Keratinocyte (primary cell): ENCODE results near the gene L3MBTL4. TPM values are rescaled to one million over a fixed set of nuclear protein-coding genes. Genes with fewer than 3 reads are reported as not detected.

Experiments used
- DNase-seq: peaks from one replicate; pipeline ENCODE4 v3.0.0-alpha.2; 2011; ENCODE audit warnings: low read depth, missing footprints, low spot score
- FAIRE-seq: peaks from 2 replicates; lab custom pipeline; 2011; peaks lifted over from hg19 to GRCh38; lab: Jason Lieb, UNC
- H2AFZ ChIP-seq: 2 replicates; pipeline ENCODE4 v1.6.0; 2012; ENCODE audit warnings: low read length, control low read depth, inconsistent platforms; ENCODE audit not compliant: control insufficient read depth
- H3K27ac ChIP-seq: 2 replicates; pipeline ENCODE4 v1.5.1; 2011; ENCODE audit warnings: low read length; ENCODE audit not compliant: control insufficient read depth, insufficient read depth
- H3K27me3 ChIP-seq: 3 replicates; pipeline ENCODE4 v1.6.0; 2011; ENCODE audit warnings: low read length; ENCODE audit not compliant: control insufficient read depth, insufficient read depth; ENCODE audit errors: extremely low read depth
- H3K36me3 ChIP-seq, 2 experiments: 2 replicates in 1 of 2; 3 replicates in 1 of 2; pipeline ENCODE4 v1.5.1; 2011; ENCODE audit warnings: low read length in 2 of 2, mild to moderate bottlenecking in 1 of 2; ENCODE audit not compliant: control insufficient read depth in 2 of 2, insufficient read depth in 2 of 2; ENCODE audit errors: extremely low read depth in 1 of 2
- H3K4me1 ChIP-seq: 3 replicates; pipeline ENCODE4 v1.5.1; 2011; ENCODE audit warnings: low read length; ENCODE audit not compliant: control insufficient read depth, insufficient read depth; ENCODE audit errors: extremely low read depth
- H3K4me2 ChIP-seq: 3 replicates; pipeline ENCODE4 v1.6.0; 2011; ENCODE audit warnings: low read depth, low read length; ENCODE audit not compliant: control insufficient read depth, insufficient read depth; ENCODE audit errors: extremely low read depth
- H3K4me3 ChIP-seq, 3 experiments: fragments of 200-600 bp in 1 of 3; sonication (generic) in 1 of 3; 2 replicates in 2 of 3; 3 replicates in 1 of 3; pipeline ENCODE4 v1.5.1; 2011 to 2016; ENCODE audit warnings: low read length in 3 of 3, mild to moderate bottlenecking in 3 of 3, control low read depth in 2 of 3, inconsistent platforms in 1 of 3, low read depth in 1 of 3, mixed read lengths in 1 of 3, mixed run types in 1 of 3, moderate library complexity in 1 of 3; ENCODE audit not compliant: control insufficient read depth in 2 of 3, insufficient read depth in 2 of 3; ENCODE audit errors: extremely low read depth in 1 of 3
- H3K79me2 ChIP-seq: 2 replicates; pipeline ENCODE4 v1.6.0; 2012; ENCODE audit warnings: low read length; ENCODE audit not compliant: control insufficient read depth, insufficient read depth
- H3K9ac ChIP-seq: 3 replicates; pipeline ENCODE4 v1.6.0; 2011; ENCODE audit warnings: low read length; ENCODE audit not compliant: control insufficient read depth, insufficient read depth; ENCODE audit errors: extremely low read depth
- H3K9me1 ChIP-seq: 3 replicates; pipeline ENCODE4 v1.6.0; 2011; ENCODE audit warnings: low read length; ENCODE audit not compliant: control insufficient read depth, insufficient read depth; ENCODE audit errors: extremely low read depth
- H3K9me3 ChIP-seq: 2 replicates; pipeline ENCODE4 v1.5.1; 2012; ENCODE audit warnings: low read depth, low read length; ENCODE audit not compliant: control insufficient read depth
- H4K20me1 ChIP-seq: 3 replicates; pipeline ENCODE4 v1.6.0; 2011; ENCODE audit warnings: low read length; ENCODE audit not compliant: control insufficient read depth, insufficient read depth; ENCODE audit errors: extremely low read depth
- EZH2 ChIP-seq: IDR thresholded peaks from one replicate; pipeline ENCODE4 v1.6.1; 2012; ENCODE audit warnings: inconsistent platforms, mild to moderate bottlenecking, low read length, moderate library complexity
- dilution Hi-C: fragments of 300-500 bp; cut with MboI; formaldehyde crosslinking; loops from one replicate; pipeline ENCODE4 v1.7.0; 2020; ENCODE audit warnings: low sequenced_read_pairs; ENCODE audit not compliant: extremely low pct_ligation_motif_present
- polyA plus RNA-seq, 5 experiments: library from polyadenylated mRNA; depleted of rRNA in 3 of 5; stranded (reverse) in 3 of 5; stranded (forward) in 1 of 5; unstranded in 1 of 5; fragments of >200 nt; gene quantifications; 1 replicate in 1 of 5; 2 replicates in 3 of 5; 3 replicates in 1 of 5; pipeline versions ENCODE4 v1.2.1 to v1.2.3, GENCODE V29; 2011 to 2012; ENCODE audit warnings: missing spikeins in 2 of 5, low read depth in 1 of 5, low replicate concordance in 1 of 5
- TF ChIP-seq, protein P1 (sequence below), 3 experiments: IDR thresholded peaks in 1 of 3; conservative IDR thresholded peaks in 1 of 3; optimal IDR thresholded peaks in 1 of 3; 2 replicates in 2 of 3; 3 replicates in 1 of 3; pipeline versions ENCODE3 to v1.5.1; 2011; ENCODE audit warnings: low read length in 3 of 3, mild to moderate bottlenecking in 3 of 3, moderate library complexity in 2 of 3, control low read depth in 1 of 3, inconsistent platforms in 1 of 3; ENCODE audit not compliant: insufficient read depth in 2 of 3; ENCODE audit errors: extremely low read depth in 1 of 3

The L3MBTL4 gene
- polyA plus RNA-seq, 1 donor (not counting 4 experiments of a cell fraction or from before 2014, with no cell fraction given) = 0.17 TPM

- no peak for TF ChIP-seq EZH2
- TF ChIP-seq, protein P1, sequence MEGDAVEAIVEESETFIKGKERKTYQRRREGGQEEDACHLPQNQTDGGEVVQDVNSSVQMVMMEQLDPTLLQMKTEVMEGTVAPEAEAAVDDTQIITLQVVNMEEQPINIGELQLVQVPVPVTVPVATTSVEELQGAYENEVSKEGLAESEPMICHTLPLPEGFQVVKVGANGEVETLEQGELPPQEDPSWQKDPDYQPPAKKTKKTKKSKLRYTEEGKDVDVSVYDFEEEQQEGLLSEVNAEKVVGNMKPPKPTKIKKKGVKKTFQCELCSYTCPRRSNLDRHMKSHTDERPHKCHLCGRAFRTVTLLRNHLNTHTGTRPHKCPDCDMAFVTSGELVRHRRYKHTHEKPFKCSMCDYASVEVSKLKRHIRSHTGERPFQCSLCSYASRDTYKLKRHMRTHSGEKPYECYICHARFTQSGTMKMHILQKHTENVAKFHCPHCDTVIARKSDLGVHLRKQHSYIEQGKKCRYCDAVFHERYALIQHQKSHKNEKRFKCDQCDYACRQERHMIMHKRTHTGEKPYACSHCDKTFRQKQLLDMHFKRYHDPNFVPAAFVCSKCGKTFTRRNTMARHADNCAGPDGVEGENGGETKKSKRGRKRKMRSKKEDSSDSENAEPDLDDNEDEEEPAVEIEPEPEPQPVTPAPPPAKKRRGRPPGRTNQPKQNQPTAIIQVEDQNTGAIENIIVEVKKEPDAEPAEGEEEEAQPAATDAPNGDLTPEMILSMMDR (optimal IDR thresholded peaks at IDR 0.05 in 1 of 3, IDR thresholded peaks at IDR 0.05 in 1 of 3, conservative IDR thresholded peaks at IDR 0.05 in 1 of 3; ENCODE audit: extremely low read depth in 1 of 3, insufficient read depth in 2 of 3, low read length in 3 of 3) = no peak
These were observed 470.3 kb downstream of the L3MBTL4 start for GRCh38 chr18:5944448-5944847.

GRCh38 chr18:5943514-5943913 lies 471.2 kb downstream of the L3MBTL4 start:
- no peak overlapping the region for H2AFZ ChIP-seq
- no peaks in the 10 kb centered on the region for H3K9me1 ChIP-seq
- no peaks in the 10 kb centered on the region for H3K9me3 ChIP-seq
- TF ChIP-seq, protein P1 (optimal IDR thresholded peaks at IDR 0.05 in 1 of 3, IDR thresholded peaks at IDR 0.05 in 1 of 3, conservative IDR thresholded peaks at IDR 0.05 in 1 of 3; ENCODE audit: extremely low read depth in 1 of 3, insufficient read depth in 2 of 3, low read length in 3 of 3) = no peak
- no peak for TF ChIP-seq EZH2
- dilution Hi-C loops = no loop called here
- no peak for FAIRE-seq
- H3K4me3 ChIP-seq = no peak overlapping the region
- no peak overlapping the region for H3K9ac ChIP-seq
- no peaks in the 10 kb centered on the region for H3K27me3 ChIP-seq
- H3K79me2 ChIP-seq = no peaks in the 10 kb centered on the region
- H3K27ac ChIP-seq = no peak overlapping the region
- H3K36me3 ChIP-seq = no peaks in the 10 kb centered on the region
- H3K4me2 ChIP-seq = no peak overlapping the region
- no peak for DNase-seq
- no peaks in the 10 kb centered on the region for H3K4me1 ChIP-seq
- no peaks in the 10 kb centered on the region for H4K20me1 ChIP-seq

More at GRCh38 chr18:5944448-5944847, 470.3 kb downstream of the L3MBTL4 start:
- Histone ChIP-seq H2AFZ (no peak overlapping the region), H3K27me3 (no peaks in the 10 kb centered on the region), H3K9ac (no peak overlapping the region), H3K79me2 (no peaks in the 10 kb centered on the region), H3K36me3 (no peaks in the 10 kb centered on the region), H3K9me1 (no peaks in the 10 kb centered on the region), H3K4me2 (no peak overlapping the region), H3K4me3 (no peak overlapping the region), H3K27ac (no peak overlapping the region), H3K4me1 (no peaks in the 10 kb centered on the region), H4K20me1 (no peaks in the 10 kb centered on the region), H3K9me3 (no peaks in the 10 kb centered on the region)
- FAIRE-seq (no peak), DNase-seq (no peak)
- dilution Hi-C loops = no loop called here
